PFSK-1 (cell line): ENCODE data around the gene EEFSEC.

Source experiments
- FOXP2 ChIP-seq: optimal IDR thresholded peaks from 2 replicates; pipeline ENCODE3; 2011; ENCODE audit warnings: borderline replicate concordance, control low read depth, inconsistent platforms; ENCODE audit not compliant: insufficient read depth; ENCODE audit errors: extremely low read length, extremely low read depth
- POLR2AphosphoS5 ChIP-seq: IDR thresholded peaks from 2 replicates; pipeline ENCODE4 v1.6.1; 2012; ENCODE audit warnings: low read depth, mild to moderate bottlenecking, control low read depth, low read length, moderate library complexity
- REST ChIP-seq, 2 experiments: IDR thresholded peaks; 2 replicates each; pipeline versions ENCODE4 v1.6.1 to v1.8.0; 2011 to 2012; ENCODE audit warnings: low read depth in 2 of 2, low read length in 2 of 2, control low read depth in 1 of 2, inconsistent platforms in 1 of 2, mild to moderate bottlenecking in 1 of 2, moderate library complexity in 1 of 2; ENCODE audit not compliant: insufficient read depth in 1 of 2
- SIN3A ChIP-seq: IDR thresholded peaks from 2 replicates; pipeline ENCODE4 v1.6.1; 2012; ENCODE audit warnings: mild to moderate bottlenecking, low read length, moderate library complexity, borderline replicate concordance; ENCODE audit not compliant: insufficient read depth
- TAF1 ChIP-seq: IDR thresholded peaks from 2 replicates; pipeline ENCODE4 v1.6.1; 2012; ENCODE audit warnings: low read length, control low read depth, borderline replicate concordance; ENCODE audit not compliant: insufficient read depth

EEFSEC gene

DNA sequence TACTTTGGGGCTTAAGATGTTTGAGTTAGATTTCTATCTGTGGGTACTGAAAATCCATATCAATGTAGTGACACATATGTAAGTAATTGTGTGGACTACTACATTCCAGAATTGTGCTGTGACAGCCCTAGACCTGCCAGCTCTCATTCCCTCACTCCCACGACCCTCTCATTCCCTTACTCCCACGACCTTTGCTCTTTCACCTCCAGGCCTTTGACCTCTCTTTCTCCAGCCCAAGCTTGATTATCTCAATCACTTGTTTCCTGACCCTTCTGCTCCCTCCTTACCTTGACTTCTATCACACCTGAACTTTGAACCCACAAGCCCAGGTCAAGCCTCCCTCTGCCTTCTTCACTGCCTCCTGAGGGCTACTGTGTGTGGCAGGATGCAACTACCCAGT, 26.0 kb upstream of the EEFSEC start:
- TF ChIP-seq FOXP2 (no peak), REST (IDR thresholded peaks at IDR 0.05; ENCODE audit: insufficient read depth in 1 of 2, low read depth in 2 of 2, low read length in 2 of 2) (no peak), TAF1 (no peak), POLR2AphosphoS5 (no peak), SIN3A (no peak)

DNA sequence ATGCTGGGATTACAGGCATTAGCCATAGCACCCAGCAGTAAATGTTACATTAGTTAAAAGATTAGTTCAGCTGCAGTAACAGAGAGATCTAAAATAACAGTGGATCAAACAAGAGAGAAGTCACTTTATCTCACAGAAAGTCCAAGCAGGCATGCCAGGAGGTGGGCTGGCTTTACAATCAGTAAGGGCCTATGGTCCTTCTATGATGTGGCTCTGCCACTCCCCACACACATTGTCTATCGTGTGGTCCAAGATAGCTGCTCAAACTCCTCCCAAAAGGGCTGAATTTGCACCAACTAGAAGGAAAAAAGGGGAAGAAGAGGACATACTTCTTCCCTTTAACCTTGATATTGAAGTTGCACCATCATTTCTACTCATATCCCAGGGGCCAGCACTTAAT, 25.0 kb upstream of the EEFSEC start:
- TF ChIP-seq POLR2AphosphoS5 (no peak), FOXP2 (no peak), REST (IDR thresholded peaks at IDR 0.05; ENCODE audit: insufficient read depth in 1 of 2, low read depth in 2 of 2, low read length in 2 of 2) (no peak), TAF1 (no peak), SIN3A (no peak)

- no peak for TF ChIP-seq TAF1
- no peak for TF ChIP-seq SIN3A
- no peak for TF ChIP-seq REST (IDR thresholded peaks at IDR 0.05; ENCODE audit: insufficient read depth in 1 of 2, low read depth in 2 of 2, low read length in 2 of 2)
- no peak for TF ChIP-seq FOXP2
- no peak for TF ChIP-seq POLR2AphosphoS5
Measured at GRCh38 chr3:128131897-128132646, 21.2 kb upstream of the EEFSEC start.

DNA sequence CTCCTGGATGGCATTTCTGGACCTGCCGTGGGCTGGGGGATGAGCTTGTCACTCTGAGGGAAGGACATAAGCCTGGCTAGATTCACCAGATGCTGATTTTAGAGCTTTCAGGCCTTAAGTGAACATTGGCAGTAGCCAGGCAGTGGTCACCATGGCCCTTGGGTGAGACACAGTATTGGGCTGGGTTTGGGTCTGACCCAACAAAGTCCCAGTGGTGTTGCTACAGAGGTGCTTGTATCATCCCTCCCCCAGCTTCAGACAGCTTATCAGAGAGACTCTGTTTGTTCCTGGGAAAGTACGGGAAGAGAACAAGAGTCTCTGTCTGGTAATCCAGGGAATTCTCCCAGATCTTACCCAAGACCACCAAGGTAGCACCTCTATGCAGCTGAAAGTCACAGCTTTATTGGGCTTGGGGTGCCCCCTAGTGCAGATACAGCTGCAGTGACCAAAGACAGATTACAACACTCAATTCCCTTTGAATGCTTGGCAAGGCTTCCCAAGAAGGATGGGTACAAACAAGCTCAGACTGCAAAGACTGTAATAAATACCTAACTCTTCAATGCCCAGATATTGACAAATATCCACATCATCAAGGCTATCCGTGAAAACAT, 19.9 kb upstream of the EEFSEC start:
- no peak for TF ChIP-seq REST (IDR thresholded peaks at IDR 0.05; ENCODE audit: insufficient read depth in 1 of 2, low read depth in 2 of 2, low read length in 2 of 2)
- TF ChIP-seq TAF1 = no peak
- no peak for TF ChIP-seq POLR2AphosphoS5
- no peak for TF ChIP-seq FOXP2
- TF ChIP-seq SIN3A = no peak

DNA sequence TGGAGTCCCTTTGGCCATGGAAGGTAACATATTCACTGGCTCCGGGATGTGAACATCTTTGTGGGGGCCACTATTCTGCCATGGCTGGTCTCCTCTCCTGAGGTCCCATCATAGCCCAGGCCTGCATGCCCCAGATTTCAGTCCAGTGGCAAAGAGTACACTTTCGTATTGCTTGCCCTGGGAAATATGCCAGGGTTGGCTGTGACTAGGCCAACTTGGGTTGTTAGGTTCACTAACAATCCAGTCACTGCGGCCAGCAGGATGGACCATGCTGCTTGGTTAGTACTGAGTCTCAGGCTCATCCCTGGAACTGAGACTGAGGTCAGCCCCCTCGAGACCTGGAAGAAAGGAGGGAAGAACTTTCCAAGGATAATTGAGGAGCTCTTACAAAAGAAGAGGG, 9.8 kb upstream of the EEFSEC start:
- no peak for TF ChIP-seq REST (IDR thresholded peaks at IDR 0.05; ENCODE audit: insufficient read depth in 1 of 2, low read depth in 2 of 2, low read length in 2 of 2)
- TF ChIP-seq TAF1 = no peak
- no peak for TF ChIP-seq FOXP2
- TF ChIP-seq POLR2AphosphoS5 = no peak
- no peak for TF ChIP-seq SIN3A
